Measurements from ENCODE around the gene SLC23A2.

GRCh38 chr20:4978050-4978918 lies 23.0 kb downstream of the SLC23A2 start:
- no peak for TF ChIP-seq ZFP3 (CRISPR knock-in tag; IDR thresholded peaks at IDR 0.05)
- no peak for TF ChIP-seq ARNTL (CRISPR knock-in tag; IDR thresholded peaks at IDR 0.05; ENCODE audit: borderline replicate concordance, low read depth)
- no peak for TF ChIP-seq ESRRG (CRISPR knock-in tag; IDR thresholded peaks at IDR 0.05)
- TF ChIP-seq ZNF565 (CRISPR knock-in tag; conservative IDR thresholded peaks at IDR 0.05; ENCODE audit: low read depth), result no peak

Measured in SK-N-SH treated with all-trans-retinoic acid at 6 μM for 48 hours (cell line).